Activated T-cell treated with anti-CD3 and anti-CD28 coated beads for 1 hour (primary cell): ENCODE data around the gene C8A.

Source experiments
- DNase-seq: peaks from one replicate; pipeline ENCODE4 v3.0.0-alpha.2; 2020; ENCODE audit warnings: low read depth

Gene C8A

GRCh38 chr1:56967355-56967754 is 112.8 kb downstream of the C8A start:
- no peak for DNase-seq
